Measurements from ENCODE around the gene DCP2. TPM values are rescaled to one million over a fixed set of nuclear protein-coding genes. Genes with fewer than 3 reads are reported as not detected.

Gene DCP2
- total RNA-seq, 1 experiment from 2014 or later, result 176 TPM

DNA sequence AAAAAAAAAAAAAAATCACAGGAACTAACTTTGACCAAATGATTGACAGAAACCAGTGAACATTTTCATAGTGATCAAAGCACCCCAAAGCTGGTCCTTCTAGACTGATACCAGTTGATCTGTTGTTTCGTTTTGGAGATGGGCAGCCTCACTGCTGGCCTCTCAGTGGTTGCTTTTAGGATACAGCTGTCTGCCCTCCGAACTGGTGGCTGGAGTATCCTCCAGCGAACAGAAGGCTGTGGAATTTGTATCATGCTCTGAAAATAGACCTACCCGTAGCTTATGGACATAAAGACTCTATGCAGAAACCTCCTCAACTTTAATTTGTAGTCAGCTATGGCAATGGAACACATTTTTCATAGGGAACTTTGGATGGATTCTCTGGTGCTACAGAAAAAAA, 49.0 kb downstream of the DCP2 start:
- no peak overlapping the region for H2BK12ac ChIP-seq (ENCODE audit: insufficient read length, low read depth, low read length)

More for the DNA sequence above, 49.0 kb downstream of the DCP2 start:
- H3K4me1 ChIP-seq (ENCODE audit: insufficient read depth, low read length), result no peaks in the 10 kb centered on the region
- no peak overlapping the region for H2BK5ac ChIP-seq (ENCODE audit: insufficient read length, low read length)
- no peaks in the 10 kb centered on the region for H3K79me1 ChIP-seq (ENCODE audit: insufficient read depth, low read depth, low read length, poor library complexity, severe bottlenecking)
- H3K4me2 ChIP-seq (ENCODE audit: insufficient read depth, insufficient read length, low read length), result no peak overlapping the region
- no peak overlapping the region for H3T11ph ChIP-seq (ENCODE audit: low read length)
- Mint-ChIP-seq H3K4me3 (no peak overlapping the region), H3K27ac (no peak overlapping the region; a peak in 1 of 7 replicates), H3K4me1 (peaks cover 9% of the 10 kb centered on the region in 2 experiments), H3K36me3 (ENCODE audit: insufficient read depth in 1 of 3, low read depth in 3 of 3) (peaks cover 32 to 47% (median 43%) of the 10 kb centered on the region in 3 experiments; a peak in 6 of 7 replicates), H3K27me3 (ENCODE audit: low read depth) (no peaks in the 10 kb centered on the region), H3K9me3 (no peaks in the 10 kb centered on the region)
- no peak overlapping the region for H3K4ac ChIP-seq (ENCODE audit: low read depth, low read length)
- H3K9ac ChIP-seq (ENCODE audit: extremely low read depth, insufficient read length, low read length), result no peak overlapping the region
- H2BK120ac ChIP-seq (ENCODE audit: low read depth, low read length, poor library complexity, severe bottlenecking), result no peak overlapping the region
- H3K23ac ChIP-seq (ENCODE audit: insufficient read length, low read depth, low read length), result no peak overlapping the region
- H3K14ac ChIP-seq (ENCODE audit: insufficient read depth, low read length), result no peak overlapping the region
- no peak overlapping the region for H4K91ac ChIP-seq (ENCODE audit: insufficient read length, low read depth, low read length)
- H4K8ac ChIP-seq (replicated peaks; ENCODE audit: insufficient read length, low read depth, low read length), result no peak overlapping the region
- H3K23me2 ChIP-seq (ENCODE audit: insufficient read length, low read depth, low read length, poor library complexity, severe bottlenecking), result no peaks in the 10 kb centered on the region
- H2AK5ac ChIP-seq (ENCODE audit: insufficient read length, low read length), result no peak overlapping the region
- WGBS (ENCODE audit: extremely low coverage, insufficient read length, low lambda C conversion rate), result no CpG with 5 or more reads among the region's 4 CpGs
- DNase-seq, result no peak
- no peak overlapping the region for H3K18ac ChIP-seq (ENCODE audit: insufficient read length, low read depth, low read length)
- H4K20me1 ChIP-seq (ENCODE audit: control insufficient read depth, insufficient read depth, insufficient read length), result no peaks in the 10 kb centered on the region
- TF ChIP-seq, protein P1, sequence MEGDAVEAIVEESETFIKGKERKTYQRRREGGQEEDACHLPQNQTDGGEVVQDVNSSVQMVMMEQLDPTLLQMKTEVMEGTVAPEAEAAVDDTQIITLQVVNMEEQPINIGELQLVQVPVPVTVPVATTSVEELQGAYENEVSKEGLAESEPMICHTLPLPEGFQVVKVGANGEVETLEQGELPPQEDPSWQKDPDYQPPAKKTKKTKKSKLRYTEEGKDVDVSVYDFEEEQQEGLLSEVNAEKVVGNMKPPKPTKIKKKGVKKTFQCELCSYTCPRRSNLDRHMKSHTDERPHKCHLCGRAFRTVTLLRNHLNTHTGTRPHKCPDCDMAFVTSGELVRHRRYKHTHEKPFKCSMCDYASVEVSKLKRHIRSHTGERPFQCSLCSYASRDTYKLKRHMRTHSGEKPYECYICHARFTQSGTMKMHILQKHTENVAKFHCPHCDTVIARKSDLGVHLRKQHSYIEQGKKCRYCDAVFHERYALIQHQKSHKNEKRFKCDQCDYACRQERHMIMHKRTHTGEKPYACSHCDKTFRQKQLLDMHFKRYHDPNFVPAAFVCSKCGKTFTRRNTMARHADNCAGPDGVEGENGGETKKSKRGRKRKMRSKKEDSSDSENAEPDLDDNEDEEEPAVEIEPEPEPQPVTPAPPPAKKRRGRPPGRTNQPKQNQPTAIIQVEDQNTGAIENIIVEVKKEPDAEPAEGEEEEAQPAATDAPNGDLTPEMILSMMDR (conservative IDR thresholded peaks at IDR 0.05), result no peak
- no peak overlapping the region for H2BK20ac ChIP-seq (ENCODE audit: low read depth, low read length, poor library complexity, severe bottlenecking)
- H3K79me2 ChIP-seq (ENCODE audit: insufficient read depth, low read length), result no peaks in the 10 kb centered on the region
- H3K27me3 ChIP-seq (ENCODE audit: insufficient read depth, low read length), result no peaks in the 10 kb centered on the region
- no peak overlapping the region for H2BK15ac ChIP-seq (ENCODE audit: low read depth, low read length)
- H2AFZ ChIP-seq (ENCODE audit: low read length), result no peak overlapping the region
- H3K27ac ChIP-seq (ENCODE audit: insufficient read length, low read depth, low read length), result no peak overlapping the region
- H3K9me3 ChIP-seq (ENCODE audit: control insufficient read depth, low read depth, low read length), result no peaks in the 10 kb centered on the region
- no peak overlapping the region for H3K56ac ChIP-seq (ENCODE audit: insufficient read length, low read depth, low read length)
- H4K5ac ChIP-seq (ENCODE audit: insufficient read length, low read depth, low read length), result no peak overlapping the region

Data from H9 (cell line).